T-helper 1 cell treated with Interleukin-12 subunit alpha and Interleukin-12 subunit beta and Interleukin-4 antibody, amounts not matched to agents 30 ng/mL and 1 ng/mL, for 36 hours (primary cell): ENCODE measurements around the gene BDNF. TPM values are rescaled to one million over a fixed set of nuclear protein-coding genes. Genes with fewer than 3 reads are reported as not detected.

Experiments used
- intact Hi-C: fragments of 100-400 bp; cut with micrococcal nuclease; formaldehyde crosslinking; loops from one replicate; pipeline ENCODE4 v1.15.1; 2024
- total RNA-seq: library from RNA; stranded (reverse); gene quantifications from 2 replicates; pipeline ENCODE4 v1.2.3, GENCODE V29; 2022

BDNF gene
- total RNA-seq, 1 donor from 2014 or later, result not detected

- intact Hi-C loops, result no loop called here
Observed at GRCh38 chr11:27627979-27628378, 72.3 kb downstream of the BDNF start.

- intact Hi-C loops, result no loop called here
Observed at GRCh38 chr11:27626938-27627586, 73.2 kb downstream of the BDNF start.

DNA sequence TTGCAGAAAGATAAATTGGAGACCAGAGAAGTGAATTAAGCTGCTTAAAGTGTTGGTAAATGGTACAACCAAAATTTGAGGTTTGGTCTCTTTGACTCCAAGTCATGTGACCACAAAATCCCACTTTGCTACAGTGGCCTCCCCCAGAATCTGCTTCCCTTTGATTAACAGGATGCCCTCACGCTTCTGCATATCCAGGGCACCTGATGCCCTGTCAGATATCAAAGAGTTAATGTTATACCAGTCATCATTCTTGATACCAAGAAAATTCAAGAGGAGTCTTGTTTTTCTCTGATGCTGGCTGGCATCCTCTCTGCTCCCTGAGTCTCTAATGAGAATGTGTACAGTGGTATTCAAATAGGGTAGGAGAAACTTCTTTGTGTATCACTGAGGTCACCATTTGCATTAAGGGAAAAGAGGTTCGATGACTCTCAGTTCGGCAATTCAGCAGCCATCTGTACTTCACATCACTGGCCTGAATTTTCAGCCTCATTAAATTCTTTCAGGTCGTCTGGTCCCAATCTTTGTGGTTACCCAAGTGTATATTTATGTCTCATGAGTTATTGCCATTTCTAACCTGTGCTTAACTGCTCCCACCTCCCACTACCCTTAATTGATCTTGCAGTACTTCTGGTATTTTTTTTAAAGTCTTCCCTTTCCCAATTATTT lies 73.9 kb downstream of the BDNF start:
- intact Hi-C loops, result no loop called here

- intact Hi-C loops, result no loop called here
Observed at GRCh38 chr11:27625347-27625912, 74.8 kb downstream of the BDNF start.

GRCh38 chr11:27623945-27624523 lies 76.2 kb downstream of the BDNF start:
- intact Hi-C loops, result no loop called here

GRCh38 chr11:27622541-27623300 lies 77.5 kb downstream of the BDNF start:
- intact Hi-C loops, result no loop called here

GRCh38 chr11:27621405-27622161 lies 78.7 kb downstream of the BDNF start:
- intact Hi-C loops, result no loop called here

DNA sequence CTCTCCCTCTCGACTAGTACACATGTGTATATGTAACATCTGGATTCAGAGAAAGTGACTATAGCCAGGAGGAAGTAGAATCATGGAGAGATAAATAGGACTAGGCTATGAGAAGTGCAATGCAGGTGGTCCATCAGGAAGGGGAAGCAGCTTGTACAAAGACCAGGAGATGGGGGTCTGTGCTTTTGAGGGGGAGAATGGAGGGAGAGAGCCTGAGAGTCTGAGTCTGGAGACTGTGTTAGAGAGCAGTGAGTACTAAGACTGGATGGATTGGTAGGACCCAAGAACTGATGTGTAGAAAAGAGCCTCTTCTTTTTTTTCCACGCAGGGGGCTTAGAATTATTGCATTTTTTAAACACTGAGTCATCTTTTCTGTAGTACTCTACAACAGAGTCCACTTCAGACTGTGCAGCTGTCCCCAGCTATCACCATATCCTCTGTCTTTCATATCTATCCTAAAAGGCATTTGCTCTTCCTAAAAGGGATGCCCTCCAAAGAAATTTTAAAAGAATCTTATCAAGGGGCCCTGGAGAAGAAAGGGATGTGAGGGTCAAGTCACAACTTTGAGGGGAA lies 80.4 kb downstream of the BDNF start:
- intact Hi-C loops, result no loop called here

GRCh38 chr11:27619039-27619574 lies 81.1 kb downstream of the BDNF start:
- intact Hi-C loops, result no loop called here

DNA sequence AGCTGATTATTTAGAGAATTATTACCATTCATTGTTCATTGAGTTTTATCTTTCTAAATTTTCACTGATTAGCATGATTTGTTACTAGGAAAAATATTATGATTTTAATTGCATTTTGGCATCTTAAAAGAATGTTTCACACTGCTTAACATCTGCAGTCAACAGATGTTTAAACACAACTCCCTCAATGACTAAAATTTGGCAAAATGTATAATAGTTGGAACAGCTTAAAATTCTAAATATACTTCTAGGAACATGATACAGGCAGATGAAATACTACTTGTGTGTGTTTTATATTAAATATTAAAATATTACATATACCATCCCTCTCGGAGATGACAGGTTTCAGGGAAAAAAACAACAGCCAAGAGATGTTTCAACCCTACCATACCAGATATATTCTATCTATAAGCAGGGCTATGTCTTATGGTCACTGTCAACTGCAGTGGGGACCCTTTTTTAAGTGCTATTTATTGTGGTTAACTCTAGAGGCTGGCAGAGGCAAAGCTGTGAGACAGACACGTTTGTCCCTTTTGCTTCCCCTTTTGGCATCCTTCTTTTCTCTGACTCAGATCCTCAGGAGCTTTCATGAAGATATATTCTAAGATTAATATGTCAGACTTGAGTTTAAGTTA lies 81.9 kb downstream of the BDNF start:
- intact Hi-C loops, result no loop called here

DNA sequence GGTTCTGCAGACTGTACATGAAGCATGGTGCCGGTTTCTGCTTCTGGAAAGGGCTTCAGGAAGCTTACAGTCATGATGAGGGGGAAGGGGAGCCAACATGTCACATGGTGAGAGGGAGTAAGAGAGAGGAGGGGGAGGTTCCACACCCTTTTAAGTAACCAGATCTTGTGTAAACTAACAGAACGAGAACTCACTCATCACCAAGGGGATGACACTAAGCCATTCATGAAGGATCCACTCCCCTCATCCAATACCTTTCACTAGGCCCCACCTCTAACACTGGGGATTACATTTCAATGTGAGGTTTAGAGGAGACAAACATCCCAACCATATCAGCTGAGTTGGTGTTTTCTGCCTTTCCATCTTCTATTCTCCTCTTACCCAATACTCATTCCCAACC lies 83.5 kb downstream of the BDNF start:
- intact Hi-C loops, result no loop called here

DNA sequence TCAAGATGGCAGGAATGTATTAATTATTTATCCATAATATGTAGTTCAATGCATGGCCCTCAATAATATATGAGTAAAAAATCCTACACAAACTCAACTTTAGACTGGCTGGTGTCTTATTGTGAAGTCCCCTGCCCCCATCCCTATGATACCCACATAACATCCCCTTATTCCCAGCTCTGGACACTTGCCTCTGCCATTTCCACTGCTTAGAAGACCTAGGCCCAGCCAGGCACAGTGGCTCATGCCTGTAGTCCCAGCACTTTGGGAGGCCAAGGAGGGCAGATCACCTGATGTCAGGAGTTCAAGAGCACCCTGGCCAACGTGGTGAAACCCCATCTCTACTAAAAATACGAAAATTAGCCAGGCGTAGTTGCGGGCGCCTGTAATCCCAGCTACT lies 84.4 kb downstream of the BDNF start:
- intact Hi-C loops, result no loop called here

GRCh38 chr11:27614092-27614491 lies 86.2 kb downstream of the BDNF start:
- intact Hi-C loops, result no loop called here

DNA sequence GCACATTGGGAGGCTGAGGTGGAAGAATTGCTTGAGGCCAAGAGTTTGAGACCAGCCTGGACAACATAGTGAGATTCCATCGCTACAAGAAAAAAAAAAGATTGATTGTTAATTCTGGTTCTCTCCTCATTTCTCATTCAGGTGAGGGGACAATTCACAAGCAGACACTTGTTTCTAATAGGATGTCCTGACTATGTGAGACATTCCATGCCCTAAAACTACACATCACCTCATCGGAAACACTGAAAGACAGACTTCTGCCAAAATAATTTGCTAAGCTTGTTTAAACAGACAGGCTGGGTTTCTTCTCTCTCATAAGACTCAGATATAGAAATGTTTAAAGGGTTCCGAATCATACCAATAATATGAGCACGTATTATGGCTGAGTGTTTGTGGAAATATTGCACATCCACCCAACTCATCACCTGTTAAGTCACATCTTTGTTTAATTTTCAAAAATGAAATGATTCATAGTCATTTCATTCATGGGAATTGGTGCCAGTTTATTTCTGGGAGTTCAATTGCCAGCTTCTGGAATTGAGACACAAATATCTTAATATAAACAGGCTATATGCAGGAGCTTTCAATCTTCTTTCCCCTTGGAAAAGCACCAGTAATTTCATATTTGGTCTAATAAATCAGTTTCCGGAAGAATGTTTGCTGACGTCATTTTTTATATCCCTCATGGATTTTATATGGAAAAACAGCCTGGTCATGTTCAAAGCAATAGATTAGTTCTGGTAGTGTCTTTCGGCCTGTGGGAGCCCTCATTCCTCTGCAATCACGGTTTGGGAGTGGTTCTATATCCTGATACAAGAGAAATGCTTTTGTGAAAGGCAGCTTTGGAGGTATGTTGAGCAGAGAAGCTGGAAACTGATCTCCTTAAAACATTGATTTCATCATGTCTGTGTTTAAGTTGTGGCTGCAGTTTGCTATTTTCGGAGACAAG lies 87.0 kb downstream of the BDNF start:
- intact Hi-C loops, result no loop called here

DNA sequence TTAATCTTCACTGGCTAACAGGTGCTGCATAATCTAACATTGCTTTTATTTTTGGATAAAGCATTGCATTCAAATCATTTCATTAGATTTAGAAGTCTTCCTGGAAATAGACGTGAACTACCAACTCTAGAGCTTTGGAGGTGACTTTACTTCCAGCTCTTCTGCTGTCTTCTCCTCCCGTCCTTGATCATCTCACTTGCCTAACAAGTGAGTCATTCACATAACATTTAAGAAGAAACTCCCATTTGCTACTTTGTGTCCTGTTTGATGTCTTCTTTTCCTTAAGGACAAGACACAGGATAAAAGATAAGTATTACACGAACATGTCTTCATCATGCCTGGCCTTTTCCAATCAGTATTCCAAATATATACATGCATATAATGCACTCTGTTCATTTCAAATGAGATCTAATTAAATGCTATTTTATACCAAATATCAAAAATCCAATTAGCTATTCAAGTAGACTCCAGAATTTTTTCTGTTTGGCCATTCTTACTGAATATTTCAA lies 88.3 kb downstream of the BDNF start:
- intact Hi-C loops, result no loop called here

GRCh38 chr11:27611390-27611789 lies 88.9 kb downstream of the BDNF start:
- intact Hi-C loops, result no loop called here

GRCh38 chr11:27610946-27611345 lies 89.3 kb downstream of the BDNF start:
- intact Hi-C loops, result no loop called here

GRCh38 chr11:27610280-27610679 lies 90.0 kb downstream of the BDNF start:
- intact Hi-C loops, result no loop called here

GRCh38 chr11:27608951-27609350 lies 91.3 kb downstream of the BDNF start:
- intact Hi-C loops, result no loop called here
